Epidermal melanocyte (primary cell): Measurements from ENCODE around the gene FAM209B.
"Not testable (repeated sequence)": the region's sequence is repeated elsewhere in the genome, so short reads cannot be mapped to it uniquely, and the experiment has no call there.

Experiments
- DNase-seq: peaks from one replicate; pipeline ENCODE4 v3.0.0; 2011; ENCODE audit warnings: low spot score; ENCODE audit not compliant: insufficient read length

Gene FAM209B, protein sequence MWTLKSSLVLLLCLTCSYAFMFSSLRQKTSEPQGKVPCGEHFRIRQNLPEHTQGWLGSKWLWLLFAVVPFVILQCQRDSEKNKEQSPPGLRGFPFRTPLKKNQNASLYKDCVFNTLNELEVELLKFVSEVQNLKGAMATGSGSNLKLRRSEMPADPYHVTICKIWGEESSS

DNA sequence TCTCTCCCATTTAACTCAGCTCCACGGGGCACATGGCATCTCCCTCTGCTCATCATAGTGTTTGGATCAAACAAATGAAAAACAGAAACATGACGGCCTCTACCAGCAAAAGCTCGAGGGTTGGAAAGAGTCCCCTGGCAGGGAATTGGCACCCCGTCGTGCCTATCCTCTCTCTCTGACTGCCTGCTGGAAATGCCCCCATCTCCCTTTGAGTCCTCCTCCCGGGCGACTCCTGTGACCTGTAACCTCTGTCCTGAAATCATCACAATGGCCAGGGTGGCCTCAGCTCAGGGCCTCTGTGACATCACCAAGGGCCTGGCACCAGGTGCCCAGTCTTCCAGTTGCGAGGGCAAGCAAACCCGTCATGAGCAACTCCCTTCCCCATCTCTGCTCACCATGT is at the start of gene FAM209B:
TSS of gene FAM209B (plus strand) at position 301 of the 400 bp plus-strand sequence. CDS start at position 397, 96 bp downstream.
- DNase-seq: not testable (repeated sequence)

DNA sequence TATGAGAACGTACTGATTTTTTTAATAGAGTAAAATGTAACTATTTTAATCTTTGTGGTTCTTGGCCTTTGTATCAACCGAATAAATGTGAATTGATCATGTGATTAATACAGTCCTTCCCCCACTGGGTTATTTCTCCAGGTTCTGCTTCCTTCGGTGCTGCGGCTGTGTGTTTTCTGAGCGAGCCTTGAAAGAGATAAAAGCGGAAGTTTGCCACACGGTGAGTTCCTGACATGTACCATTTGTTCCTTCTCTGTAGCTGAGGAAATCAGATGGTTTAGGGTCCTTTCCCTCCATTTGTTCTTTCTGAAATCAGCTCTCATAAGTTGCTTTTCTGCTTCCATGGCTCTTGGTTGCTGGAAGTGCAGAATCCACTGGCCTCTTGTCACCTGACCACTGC is 49.1 kb upstream of the FAM209B start:
- no peak for DNase-seq

DNA sequence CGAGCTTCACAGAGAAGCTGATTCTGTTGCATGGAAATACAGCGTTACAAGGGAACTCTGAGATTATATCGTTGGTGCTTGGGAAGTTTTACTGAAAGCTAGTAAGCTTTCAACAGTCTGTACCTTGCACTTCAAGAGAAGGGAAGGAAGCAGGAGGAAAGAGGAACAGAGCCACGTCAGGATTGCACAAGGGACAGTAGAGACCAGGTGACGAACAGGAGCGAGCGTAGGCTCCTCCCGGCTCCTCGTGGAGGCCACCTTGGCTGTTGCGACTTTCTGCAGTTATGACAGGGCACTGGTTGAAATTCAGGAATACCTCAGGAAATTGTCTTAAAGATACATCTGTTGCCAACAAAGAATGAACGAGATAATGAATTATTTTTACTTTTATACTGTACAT is 45.8 kb upstream of the FAM209B start:
- no peak for DNase-seq

DNA sequence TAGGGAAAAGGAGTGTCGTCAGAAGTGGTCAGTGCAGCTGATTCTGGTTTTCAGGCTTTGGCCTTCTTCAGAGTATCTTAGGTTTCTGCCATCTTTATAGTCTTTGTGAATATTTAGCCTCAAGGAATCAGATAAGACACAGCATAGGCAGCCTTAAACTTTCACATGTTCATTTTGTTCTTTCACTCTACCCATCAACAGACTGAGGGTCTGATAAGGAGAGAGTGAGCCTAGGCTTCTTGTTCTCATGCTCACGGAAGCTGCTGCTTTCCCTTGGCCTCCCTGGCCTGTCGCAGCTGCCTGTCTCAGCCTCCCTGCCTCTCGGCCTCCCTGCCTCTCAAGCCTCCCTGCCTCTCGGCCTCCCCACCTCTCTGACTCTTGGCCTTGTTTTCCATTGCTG is 44.5 kb upstream of the FAM209B start:
- DNase-seq: no peak

DNA sequence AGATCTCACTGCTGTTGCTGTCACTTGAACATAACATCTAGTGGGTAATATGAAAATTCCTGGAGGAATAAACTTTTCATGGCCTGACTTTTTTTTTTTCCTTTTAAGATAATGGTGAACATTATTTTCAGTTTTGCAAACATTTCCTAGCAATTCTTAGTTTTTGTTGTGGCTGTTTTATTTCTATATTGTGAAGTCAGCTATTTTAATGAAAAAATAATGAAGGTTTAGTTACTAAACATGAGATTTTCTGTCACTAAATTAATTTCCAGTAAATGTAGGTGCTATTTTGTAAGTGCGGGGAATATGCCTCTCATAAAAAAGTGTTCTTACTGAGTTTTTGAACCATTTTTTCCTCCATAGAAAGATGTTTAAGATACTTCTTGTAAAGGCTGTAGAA is 31.9 kb upstream of the FAM209B start:
- DNase-seq: no peak

DNA sequence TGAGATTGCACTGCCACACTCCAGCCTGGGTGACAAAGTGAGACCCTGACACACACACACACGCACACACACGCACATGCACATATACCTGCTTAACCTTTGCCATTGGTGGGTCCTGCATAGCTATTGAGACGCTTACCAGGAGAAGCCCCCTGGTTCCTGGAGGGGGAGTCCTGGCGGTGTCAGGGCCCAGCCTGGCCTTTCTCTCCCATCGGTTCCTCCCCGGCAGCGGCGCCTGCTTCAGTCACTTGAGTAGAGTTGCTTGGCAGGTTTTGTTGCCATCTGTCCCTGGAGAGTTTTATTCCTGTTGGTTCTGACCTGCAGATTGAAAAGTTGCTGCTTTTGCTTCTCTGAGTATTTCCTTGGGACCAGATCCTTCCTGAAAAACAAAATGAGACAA is 29.1 kb upstream of the FAM209B start:
- DNase-seq: no peak

DNA sequence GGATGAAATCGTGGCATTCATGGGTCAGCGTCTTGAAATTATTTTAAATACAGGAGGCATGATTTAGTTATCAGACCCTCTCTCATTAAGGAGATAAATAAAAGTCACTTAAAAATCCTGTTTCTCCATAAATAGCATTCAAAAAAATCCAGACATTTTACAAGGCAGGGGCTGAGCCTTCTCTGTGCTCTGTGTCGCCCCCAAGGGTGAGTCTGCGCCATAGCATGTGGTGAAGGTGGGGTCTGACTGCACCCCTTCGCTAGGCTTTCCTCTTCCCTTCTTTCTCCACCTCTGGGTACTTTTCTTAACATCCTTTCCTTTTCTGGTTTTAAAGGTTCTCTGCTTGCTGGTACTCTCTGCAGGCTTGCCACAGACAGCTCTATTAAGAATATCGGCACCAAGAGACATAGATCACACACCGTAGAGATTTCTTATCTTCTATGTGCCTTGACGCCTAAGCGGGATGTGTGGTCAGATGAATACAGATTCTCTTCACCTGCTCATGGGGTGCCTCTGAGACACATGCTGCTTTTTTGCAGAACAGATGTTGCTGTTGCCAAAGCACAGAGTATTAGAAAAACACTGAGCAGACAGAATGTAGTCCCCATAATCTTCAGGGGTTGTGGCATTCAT is 28.6 kb upstream of the FAM209B start:
- DNase-seq: no peak

DNA sequence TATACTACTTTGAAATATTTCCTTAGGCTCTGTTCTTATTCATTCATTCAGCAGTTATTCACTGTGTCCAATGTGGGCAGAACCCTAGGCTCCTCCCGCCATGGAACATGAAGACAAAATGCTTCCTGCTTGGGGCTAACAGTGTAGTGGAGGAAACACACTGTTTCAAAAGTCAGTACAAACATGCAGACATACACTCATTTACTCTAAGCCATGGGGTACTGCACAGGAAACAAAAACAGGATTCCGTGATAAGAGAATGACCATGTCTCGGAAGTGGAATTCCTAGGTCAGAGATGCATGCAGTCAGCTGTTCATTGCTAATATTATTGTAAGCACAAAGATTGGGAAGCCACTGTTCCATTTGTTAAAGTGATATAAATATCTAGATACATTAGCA is 26.9 kb upstream of the FAM209B start:
- peak; percentile 30 for DNase-seq

DNA sequence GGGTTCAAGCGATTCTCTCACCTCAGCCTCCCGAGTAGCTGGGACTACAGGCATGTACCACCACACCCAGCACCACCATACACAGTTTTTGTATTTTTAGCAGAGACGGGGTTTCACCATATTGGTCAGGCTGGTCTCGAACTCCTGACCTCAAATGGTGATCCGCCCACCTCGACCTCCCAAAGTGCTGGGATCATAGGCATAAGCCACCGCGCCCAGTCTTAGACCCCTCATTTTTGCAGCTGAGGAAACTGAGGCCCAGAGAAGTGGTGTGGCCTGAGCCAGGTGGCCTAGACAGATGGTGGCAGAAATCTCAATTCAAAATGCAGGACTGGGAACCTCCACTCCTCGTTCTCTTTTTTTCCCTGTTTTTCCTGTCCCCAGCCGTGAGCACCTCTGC is 21.1 kb upstream of the FAM209B start:
- DNase-seq: no peak

DNA sequence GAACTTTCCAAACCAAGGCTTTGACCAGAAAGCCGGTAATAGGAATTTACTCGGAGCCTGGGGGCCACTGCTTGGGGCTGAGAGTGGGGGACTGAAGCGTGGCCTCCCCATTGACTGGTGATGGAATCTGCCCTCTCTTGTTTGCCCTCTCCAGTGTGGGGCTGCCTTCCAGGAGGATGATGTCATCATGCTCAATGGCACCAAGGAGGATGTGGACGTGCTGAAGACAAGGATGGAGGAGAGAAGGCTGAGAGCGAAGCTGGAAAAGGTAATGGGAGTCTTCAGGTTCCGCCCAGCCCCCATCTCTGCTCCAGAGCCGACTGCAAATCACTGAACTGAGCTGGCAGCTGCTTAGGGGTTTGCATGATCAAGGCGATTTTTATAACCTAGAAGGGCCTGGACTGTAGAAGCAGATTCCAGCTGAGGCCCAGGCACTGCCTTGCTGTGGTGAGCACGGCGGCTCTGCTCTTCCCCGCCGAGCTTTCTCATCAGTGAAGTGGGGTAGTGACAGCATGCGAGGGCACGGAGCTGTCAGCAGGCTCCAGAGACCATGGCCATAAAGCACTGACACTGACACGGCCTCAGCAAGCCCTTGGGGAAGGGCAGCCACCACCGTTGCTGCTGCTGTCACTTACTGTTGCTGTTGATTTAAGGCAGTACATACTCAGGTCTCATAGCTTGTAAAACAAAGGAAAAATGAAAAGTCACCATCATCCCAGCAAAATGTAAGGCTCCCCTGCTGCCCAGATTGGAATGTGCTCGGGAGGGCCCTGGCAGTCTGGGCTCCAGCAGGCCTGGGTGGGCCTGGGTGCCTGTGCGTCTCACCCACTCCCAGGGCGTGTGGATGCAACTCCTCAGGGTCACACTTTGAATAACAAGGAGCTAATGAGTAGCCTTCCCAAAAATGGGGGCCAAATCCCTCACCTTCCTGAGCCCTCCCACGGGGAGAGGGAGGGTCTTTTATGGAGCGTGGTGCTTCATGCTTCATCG is 19.6 kb upstream of the FAM209B start:
- DNase-seq: no peak

DNA sequence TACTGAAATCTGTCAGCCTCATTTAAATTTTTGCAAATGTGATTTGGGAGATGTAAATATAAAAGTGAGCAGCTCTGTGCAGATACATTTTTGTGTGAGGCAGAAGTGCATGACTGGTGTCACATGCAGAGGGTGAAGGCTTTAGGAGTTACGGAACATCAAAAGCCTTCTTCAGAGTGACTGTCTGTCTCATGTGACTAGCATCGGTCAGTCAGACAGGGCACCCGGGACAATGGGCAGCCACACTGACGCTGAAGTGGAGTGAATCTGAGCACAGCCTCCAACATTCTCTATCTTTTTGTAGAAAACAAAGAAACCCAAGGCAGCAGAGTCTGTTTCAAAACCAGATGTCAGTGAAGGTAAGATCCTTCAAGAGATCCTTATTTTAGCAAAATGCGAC is 16.4 kb upstream of the FAM209B start:
- DNase-seq: no peak

DNA sequence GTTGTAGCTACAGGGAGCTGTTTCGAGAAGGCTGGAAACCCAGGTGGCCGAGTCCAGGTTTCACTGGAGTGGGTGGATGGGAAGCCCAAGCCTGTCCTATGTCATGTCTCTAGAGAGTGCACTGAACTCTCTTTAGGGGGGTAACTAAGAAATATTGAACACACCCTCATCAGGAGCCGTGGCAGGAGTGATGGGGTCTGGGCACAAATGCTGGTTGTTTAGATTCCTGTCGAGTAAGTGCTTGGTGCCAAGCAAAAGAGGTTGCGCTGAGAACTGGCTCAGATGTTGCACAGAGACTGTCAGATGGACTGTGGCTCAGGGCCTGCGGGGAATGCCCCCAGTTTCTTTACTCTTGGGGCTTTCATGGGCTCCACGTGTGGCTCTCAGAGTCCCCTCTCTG is 15.8 kb upstream of the FAM209B start:
- DNase-seq: no peak

DNA sequence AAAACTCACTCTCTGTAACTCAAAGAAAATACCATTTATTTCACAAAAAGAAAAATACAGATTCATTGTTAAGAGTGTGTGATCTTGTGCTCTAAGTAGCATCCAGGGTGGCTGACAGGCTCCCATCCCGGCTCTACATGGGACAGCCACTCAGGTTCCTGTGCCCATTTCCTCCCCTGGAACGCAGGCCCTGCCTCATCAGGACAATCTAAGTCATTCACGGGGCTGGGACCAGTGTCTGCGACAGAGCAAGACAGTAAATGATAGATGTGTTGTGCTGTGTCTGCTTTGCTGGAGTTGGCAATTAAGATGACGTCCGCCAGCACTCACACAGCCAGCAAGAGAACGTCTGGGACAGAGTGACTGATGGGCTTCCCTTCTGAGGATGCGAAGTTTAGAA is 15.4 kb upstream of the FAM209B start:
- DNase-seq: no peak

DNA sequence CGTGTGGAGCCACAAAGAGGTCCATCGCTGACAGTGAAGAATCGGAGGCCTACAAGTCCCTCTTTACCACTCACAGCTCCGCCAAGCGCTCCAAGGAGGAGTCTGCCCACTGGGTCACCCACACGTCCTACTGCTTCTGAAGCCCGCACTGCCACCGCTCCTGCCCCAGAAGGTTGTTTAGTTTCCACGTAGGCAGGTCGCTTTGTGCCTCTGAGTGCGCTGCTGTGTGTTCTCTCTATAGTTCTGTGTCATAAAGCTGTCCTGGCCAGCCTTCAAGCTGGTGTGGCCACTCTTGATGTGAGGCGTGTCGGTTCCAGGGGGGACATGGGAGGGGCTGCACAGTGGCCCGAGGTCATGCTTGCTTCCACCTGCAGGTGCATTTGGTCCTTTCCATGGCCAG is 14.9 kb upstream of the FAM209B start:
- DNase-seq: no peak

DNA sequence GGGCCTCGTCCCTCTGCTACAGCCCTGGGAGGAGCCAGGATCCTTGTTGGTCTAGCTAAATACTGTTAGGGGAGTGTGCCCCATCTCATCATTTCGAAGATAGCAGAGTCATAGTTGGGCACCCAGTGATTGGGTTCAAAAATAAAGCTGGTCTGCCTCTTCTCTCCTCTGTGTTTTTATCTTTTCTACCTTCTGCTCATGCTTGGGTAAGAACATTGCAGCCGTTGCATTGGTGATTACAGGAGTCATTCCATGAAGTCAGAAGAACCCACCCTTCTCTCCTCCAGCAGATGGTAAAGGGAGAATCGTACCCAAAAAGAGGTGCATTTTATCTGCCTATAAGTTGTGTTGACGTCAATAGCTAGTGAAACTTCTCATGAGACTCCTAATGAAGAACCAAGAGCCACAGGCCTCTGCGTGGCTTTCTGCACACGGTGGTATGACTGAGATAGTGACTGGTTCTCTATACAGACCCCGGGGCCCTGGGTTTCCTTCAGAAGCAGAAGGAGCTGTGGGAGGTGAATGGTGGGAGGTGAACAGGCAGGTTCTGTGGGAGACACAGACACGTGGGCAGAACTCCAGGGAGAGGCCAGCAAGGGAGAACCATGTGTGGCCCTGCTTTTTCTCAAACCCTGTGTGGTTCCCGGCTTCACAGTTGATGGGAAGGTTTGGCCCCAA is 14.2 kb upstream of the FAM209B start:
- DNase-seq: no peak

DNA sequence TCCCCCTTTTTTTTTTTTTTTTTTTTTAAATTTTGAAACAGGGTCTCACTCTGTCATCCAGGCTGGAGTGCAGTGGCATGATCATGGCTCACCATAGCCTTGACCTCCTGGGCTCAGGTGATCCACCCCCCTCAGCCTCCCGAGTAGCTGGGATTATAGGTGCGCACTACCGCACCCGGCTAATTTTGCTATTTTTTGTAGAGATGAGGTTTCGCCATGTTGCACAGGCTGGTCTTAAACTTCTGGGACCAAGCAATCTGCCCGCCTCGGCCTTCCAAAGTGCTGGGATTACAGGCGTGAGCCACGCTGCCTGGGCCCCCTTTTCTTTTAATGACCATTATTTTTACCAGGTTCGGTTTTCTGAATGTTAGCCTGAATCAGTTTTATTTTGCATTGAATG is 13.5 kb upstream of the FAM209B start:
- DNase-seq: no peak

DNA sequence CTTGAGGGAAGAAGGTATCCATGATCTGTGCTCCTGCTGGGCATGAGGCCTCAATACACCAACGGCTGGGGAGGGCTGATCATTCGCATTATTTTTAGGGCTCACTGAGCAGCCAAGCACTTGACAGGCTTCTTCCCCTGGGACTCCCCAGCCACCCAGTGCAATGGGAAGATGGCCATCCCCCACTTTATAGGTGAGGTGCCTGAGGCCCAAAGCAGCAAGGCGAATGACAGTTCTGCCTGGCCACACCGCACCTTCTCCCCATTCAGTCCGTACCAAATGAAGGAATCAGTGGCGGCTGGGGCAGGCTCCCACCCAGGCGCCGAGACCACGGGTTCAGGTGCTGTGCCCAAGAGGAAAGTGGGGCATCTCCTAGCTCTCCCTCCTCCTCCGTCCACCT is 12.9 kb upstream of the FAM209B start:
- no peak for DNase-seq

DNA sequence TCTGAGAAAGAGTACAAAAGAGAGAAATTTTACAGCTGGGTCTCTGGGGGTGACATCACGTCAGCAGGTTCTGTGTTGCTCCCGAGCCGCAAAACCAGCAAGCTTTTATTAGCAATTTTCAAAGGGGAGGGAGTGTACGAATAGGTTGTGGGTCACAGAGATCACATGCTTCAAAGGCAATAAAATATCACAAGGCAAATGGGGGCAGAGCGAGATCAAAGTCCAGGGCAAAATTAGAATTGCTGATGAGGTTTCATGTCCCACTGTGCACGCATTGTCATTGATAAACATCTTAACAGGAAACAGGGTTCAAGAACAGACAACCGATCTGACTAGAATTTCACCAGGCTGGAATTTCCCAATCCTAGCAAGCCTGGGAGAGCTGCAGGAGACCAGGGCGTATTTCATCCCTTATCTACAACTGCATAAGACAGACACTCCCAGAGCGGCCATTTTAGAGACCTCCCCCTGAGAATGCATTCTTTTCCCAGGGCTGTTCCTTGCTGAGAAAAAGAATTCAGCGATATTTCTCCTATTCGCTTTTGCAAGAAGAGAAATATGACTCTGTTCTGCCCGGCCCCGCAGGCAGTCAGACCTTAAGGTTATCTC is 12.2 kb upstream of the FAM209B start:
- not testable (repeated sequence) for DNase-seq

DNA sequence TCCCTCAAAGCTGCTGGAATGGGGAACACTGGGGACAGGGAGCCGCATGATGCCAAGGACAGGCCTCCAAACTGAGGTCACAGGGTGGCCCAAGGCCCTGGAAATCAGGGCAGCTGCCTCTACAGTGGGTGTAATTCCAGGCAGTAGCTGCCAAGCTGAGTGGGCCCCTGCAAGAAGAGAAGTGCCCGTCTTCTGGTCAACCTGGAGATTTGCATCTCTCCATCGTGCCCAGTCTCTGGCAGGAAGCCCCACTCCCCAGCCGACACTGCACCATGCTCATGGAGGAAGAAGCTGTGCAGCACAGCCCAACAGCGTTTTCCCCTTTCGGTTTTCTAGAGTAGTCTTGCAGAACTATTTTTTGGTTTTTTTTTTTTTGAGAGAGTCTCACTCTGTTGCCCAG is 10.7 kb upstream of the FAM209B start:
- DNase-seq: no peak

DNA sequence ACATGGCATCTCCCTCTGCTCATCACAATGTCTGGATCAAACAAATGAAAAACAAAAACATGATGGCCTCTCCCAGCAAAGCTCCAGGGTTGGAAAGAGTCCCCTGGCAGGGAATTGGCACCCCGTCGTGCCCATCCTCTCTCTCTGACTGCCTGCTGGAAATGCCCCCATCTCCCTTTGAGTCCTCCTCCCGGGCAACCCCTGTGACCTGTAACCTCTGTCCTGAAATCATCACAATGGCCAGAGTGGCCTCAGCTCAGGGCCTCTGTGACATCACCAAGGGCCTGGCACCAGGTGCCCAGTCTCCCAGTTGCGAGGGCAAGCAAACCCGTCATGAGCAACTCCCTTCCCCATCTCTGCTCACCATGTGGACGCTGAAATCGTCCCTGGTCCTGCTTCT is 8.6 kb upstream of the FAM209B start, which contains the start of gene FAM209A:
TSS of gene FAM209A (plus strand) at position 301 of the 400 bp plus-strand sequence. CDS start at position 366, 65 bp downstream.
- not testable (repeated sequence) for DNase-seq

DNA sequence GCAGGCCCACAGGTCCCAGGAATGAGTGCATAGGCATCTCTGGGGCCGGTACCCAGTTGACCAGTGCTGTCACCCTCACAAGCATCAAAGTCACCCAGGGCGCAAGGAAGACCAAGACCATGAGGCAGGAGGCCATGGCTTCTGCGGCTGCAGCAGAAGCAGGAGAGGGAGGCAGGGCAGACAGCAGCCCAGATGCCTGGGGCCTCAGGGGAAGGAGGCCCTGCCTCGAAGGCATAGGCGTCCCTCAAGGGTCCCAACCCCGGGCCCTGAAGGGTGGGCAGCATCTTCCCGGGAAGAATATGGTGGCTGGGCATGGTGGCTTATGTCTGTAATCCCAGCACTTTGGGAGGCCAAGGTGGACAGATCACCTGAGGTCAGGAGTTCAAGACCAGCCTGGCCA is 5.5 kb upstream of the FAM209B start:
- DNase-seq: no peak
